Gastrocnemius medialis (tissue), 4 donors: ENCODE results near the gene RNF227. TPM values are rescaled to one million over a fixed set of nuclear protein-coding genes. Genes with fewer than 3 reads are reported as not detected.

Source experiments
- ATAC-seq, 2 donors: fragments of 150-250 bp; one replicate each; pipeline ENCODE4 v1.9.1; 2016
- DNase-seq, 2 donors: peaks; one replicate each; pipeline ENCODE4 v3.0.0-alpha.2; 2019
- H3K27ac ChIP-seq, 4 donors: fragments of 200-600 bp; sonication (generic); 1 replicate in 1 of 4; 2 replicates in 3 of 4; pipeline ENCODE4 v1.5.1; 2016 to 2018; ENCODE audit warnings: mild to moderate bottlenecking in 2 of 4, moderate library complexity in 1 of 4
- H3K27me3 ChIP-seq, 3 donors: fragments of 200-600 bp; sonication (generic) in 2 of 3; 1 replicate in 1 of 3; 2 replicates in 2 of 3; pipeline versions ENCODE4 v1.5.1 to v1.6.0; 2016 to 2019; ENCODE audit warnings: mild to moderate bottlenecking in 1 of 3, moderate library complexity in 1 of 3
- H3K36me3 ChIP-seq, 2 donors: fragments of 200-600 bp; sonication (generic) in 1 of 2; one replicate each; pipeline ENCODE4 v1.5.1; 2017 to 2018
- H3K4me1 ChIP-seq, 2 donors: fragments of 200-600 bp; sonication (generic) in 1 of 2; one replicate each; pipeline ENCODE4 v1.5.1; 2016 to 2017; ENCODE audit warnings: mild to moderate bottlenecking in 2 of 2
- H3K4me3 ChIP-seq, 4 donors: fragments of 200-600 bp; sonication (generic) in 3 of 4; 1 replicate in 1 of 4; 2 replicates in 3 of 4; pipeline ENCODE4 v1.5.1; 2016 to 2019; ENCODE audit warnings: mild to moderate bottlenecking in 2 of 4
- H3K9me3 ChIP-seq, 3 donors: fragments of 200-600 bp; sonication (generic) in 2 of 3; 1 replicate in 1 of 3; 2 replicates in 2 of 3; pipeline ENCODE4 v1.5.1; 2016 to 2019
- CTCF ChIP-seq, 5 experiments: fragments of 450-650 bp in 3 of 5; fragments of 200-600 bp in 2 of 5; sonication (generic) in 2 of 5; IDR thresholded peaks in 4 of 5; conservative IDR thresholded peaks in 1 of 5; 1 replicate in 4 of 5; 2 replicates in 1 of 5; pipeline ENCODE4 v1.5.1; 2016 to 2019; ENCODE audit warnings: antibody characterized with exemption in 5 of 5, mild to moderate bottlenecking in 3 of 5, moderate library complexity in 3 of 5
- POLR2A ChIP-seq, 2 donors: fragments of 450-650 bp; IDR thresholded peaks; one replicate each; pipeline ENCODE4 v1.6.1; 2017; ENCODE audit warnings: antibody characterized with exemption in 2 of 2, mild to moderate bottlenecking in 2 of 2, moderate library complexity in 2 of 2
- in situ Hi-C, 4 donors: fragments of 200-750 bp; cut with MboI; loops; one replicate each; pipeline versions ENCODE4 v1.15.0 to v1.8.0; 2017; ENCODE audit warnings: low sequenced_read_pairs in 4 of 4
- intact Hi-C: fragments of 100-400 bp; cut with DNase I; formaldehyde crosslinking; loops from one replicate; pipeline ENCODE4 v1.15.1; 2023; ENCODE audit warnings: low total_unique reads
- total RNA-seq, 4 donors: library from RNA; depleted of rRNA; stranded (reverse); fragments of >200 nt; gene quantifications; one replicate each; pipeline versions ENCODE4 v1.1.0 to v1.2.3, GENCODE V29; 2016

The RNF227 gene
- total RNA-seq, 4 donors from 2014 or later: 0.51 to 1.2 (median 0.62) TPM; not detected in 1

GRCh38 chr17:7911116-7911515, 5.0 kb downstream of the RNF227 start:
- H3K9me3 ChIP-seq: no peaks in the 10 kb centered on the region
- H3K27ac ChIP-seq: no peak overlapping the region
- intact Hi-C loops (no loop called here), in situ Hi-C loops (loop anchor here (5.0 to 10.0 kb wide), 2 partner anchors 76 to 84 kb away; no protein-coding TSS in a partner anchor)
- DNase-seq: no peak
- ATAC-seq: no peak
- H3K27me3 ChIP-seq: no peaks in the 10 kb centered on the region
- no peak overlapping the region for H3K4me3 ChIP-seq
- H3K4me1 ChIP-seq: peaks cover 13 to 15% of the 10 kb centered on the region in 2 donors
- TF ChIP-seq CTCF (IDR thresholded peaks at IDR 0.05 in 4 of 5, conservative IDR thresholded peaks at IDR 0.05 in 1 of 5) (no peak), POLR2A (IDR thresholded peaks at IDR 0.05) (no peak)
- H3K36me3 ChIP-seq: peaks cover 0 to 4% of the 10 kb centered on the region in 2 donors

- H3K27me3 ChIP-seq: no peaks in the 10 kb centered on the region
- TF ChIP-seq CTCF (IDR thresholded peaks at IDR 0.05 in 4 of 5, conservative IDR thresholded peaks at IDR 0.05 in 1 of 5) (no peak), POLR2A (IDR thresholded peaks at IDR 0.05) (no peak)
- H3K9me3 ChIP-seq: no peaks in the 10 kb centered on the region
- H3K4me3 ChIP-seq: no peak overlapping the region
- peaks cover 12 to 14% of the 10 kb centered on the region in 2 donors for H3K4me1 ChIP-seq
- H3K27ac ChIP-seq: no peak overlapping the region
- in situ Hi-C loops (loop anchor here (5.0 to 10.0 kb wide), 2 partner anchors 77 to 84 kb away; no protein-coding TSS in a partner anchor), intact Hi-C loops (loop anchor here (1.0 kb wide), 1 partner anchor 131 kb away; no protein-coding TSS in a partner anchor)
- H3K36me3 ChIP-seq: peaks cover 0 to 4% of the 10 kb centered on the region in 2 donors
- ATAC-seq (no peak), DNase-seq (no peak)
These were observed 5.4 kb downstream of the RNF227 start for GRCh38 chr17:7910711-7911110.

GRCh38 chr17:7910281-7910680, 5.8 kb downstream of the RNF227 start:
- peaks cover 10 to 11% of the 10 kb centered on the region in 2 donors for H3K4me1 ChIP-seq
- in situ Hi-C loops (loop anchor here (5.0 to 10.0 kb wide), 2 partner anchors 77 to 85 kb away; no protein-coding TSS in a partner anchor), intact Hi-C loops (loop anchor here (1.0 kb wide), 1 partner anchor 131 kb away; no protein-coding TSS in a partner anchor)
- no peaks in the 10 kb centered on the region for H3K9me3 ChIP-seq
- no peak for TF ChIP-seq CTCF (IDR thresholded peaks at IDR 0.05 in 4 of 5, conservative IDR thresholded peaks at IDR 0.05 in 1 of 5)
- no peak for TF ChIP-seq POLR2A (IDR thresholded peaks at IDR 0.05)
- no peak overlapping the region for H3K4me3 ChIP-seq
- no peak for ATAC-seq
- DNase-seq: no peak
- no peak overlapping the region for H3K27ac ChIP-seq
- H3K36me3 ChIP-seq: peaks cover 0 to 4% of the 10 kb centered on the region in 2 donors
- H3K27me3 ChIP-seq: no peaks in the 10 kb centered on the region

- H3K36me3 ChIP-seq: peaks cover 0 to 14% of the 10 kb centered on the region in 2 donors
- H3K4me3 ChIP-seq: no peak overlapping the region
- intact Hi-C loops: no loop called here
- no peak overlapping the region for H3K27ac ChIP-seq
- no peaks in the 10 kb centered on the region for H3K27me3 ChIP-seq
- ATAC-seq (no peak), DNase-seq (no peak)
- TF ChIP-seq CTCF (IDR thresholded peaks at IDR 0.05 in 4 of 5, conservative IDR thresholded peaks at IDR 0.05 in 1 of 5): no peak
- no peak for TF ChIP-seq POLR2A (IDR thresholded peaks at IDR 0.05)
- H3K9me3 ChIP-seq: no peaks in the 10 kb centered on the region
- H3K4me1 ChIP-seq: no peaks in the 10 kb centered on the region
- in situ Hi-C loops: no loop called here
These were observed 7.0 kb downstream of the RNF227 start for GRCh38 chr17:7909089-7909488.
